A549 (cell line): Measurements from ENCODE around the gene ATP13A4.

Source experiments
- EP300 ChIP-seq, 2 experiments: fragments of >200 bp; sonication (Bioruptor Twin); formaldehyde crosslinking; IDR thresholded peaks; 2 replicates in 1 of 2; 3 replicates in 1 of 2; pipeline ENCODE4 v1.6.1; 2016 to 2017
- RFX5 ChIP-seq: fragments of 450-650 bp; IDR thresholded peaks from 2 replicates; pipeline ENCODE4 v1.7.1; 2014; ENCODE audit warnings: antibody characterized with exemption, mild to moderate bottlenecking, moderate library complexity
- ZFP36 ChIP-seq: fragments of 450-650 bp; IDR thresholded peaks from 2 replicates; pipeline ENCODE4 v1.6.1; 2014; ENCODE audit warnings: borderline replicate concordance; ENCODE audit not compliant: partially characterized antibody
- TF ChIP-seq, protein P1 (sequence below): fragments of >200 bp; sonication (Bioruptor Twin); formaldehyde crosslinking; IDR thresholded peaks from 3 replicates; pipeline ENCODE4 v1.5.1; 2016

DNA sequence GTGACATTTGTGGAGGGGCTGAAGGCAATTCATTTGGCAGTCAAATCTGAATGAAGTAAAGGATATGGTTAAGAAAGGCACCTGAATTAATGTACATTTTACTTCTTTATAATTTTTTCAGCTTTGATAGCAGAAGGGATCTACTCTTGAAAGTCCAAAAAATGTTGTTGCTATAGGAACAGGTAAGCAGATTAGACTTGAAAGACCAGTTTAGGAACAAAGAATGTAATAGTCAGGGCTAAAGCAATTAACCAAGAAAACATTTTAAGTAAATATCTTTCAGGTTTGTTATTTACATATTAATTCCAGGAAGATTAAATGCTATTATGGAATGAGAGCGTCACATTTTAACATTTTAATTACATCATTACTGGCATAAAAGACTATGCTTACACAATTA is 1.1 kb downstream of the ATP13A4 start:
- no peak for TF ChIP-seq RFX5
- TF ChIP-seq ZFP36 = no peak
- TF ChIP-seq EP300 (IDR thresholded peaks at IDR 0.05) = no peak
- TF ChIP-seq, protein P1, sequence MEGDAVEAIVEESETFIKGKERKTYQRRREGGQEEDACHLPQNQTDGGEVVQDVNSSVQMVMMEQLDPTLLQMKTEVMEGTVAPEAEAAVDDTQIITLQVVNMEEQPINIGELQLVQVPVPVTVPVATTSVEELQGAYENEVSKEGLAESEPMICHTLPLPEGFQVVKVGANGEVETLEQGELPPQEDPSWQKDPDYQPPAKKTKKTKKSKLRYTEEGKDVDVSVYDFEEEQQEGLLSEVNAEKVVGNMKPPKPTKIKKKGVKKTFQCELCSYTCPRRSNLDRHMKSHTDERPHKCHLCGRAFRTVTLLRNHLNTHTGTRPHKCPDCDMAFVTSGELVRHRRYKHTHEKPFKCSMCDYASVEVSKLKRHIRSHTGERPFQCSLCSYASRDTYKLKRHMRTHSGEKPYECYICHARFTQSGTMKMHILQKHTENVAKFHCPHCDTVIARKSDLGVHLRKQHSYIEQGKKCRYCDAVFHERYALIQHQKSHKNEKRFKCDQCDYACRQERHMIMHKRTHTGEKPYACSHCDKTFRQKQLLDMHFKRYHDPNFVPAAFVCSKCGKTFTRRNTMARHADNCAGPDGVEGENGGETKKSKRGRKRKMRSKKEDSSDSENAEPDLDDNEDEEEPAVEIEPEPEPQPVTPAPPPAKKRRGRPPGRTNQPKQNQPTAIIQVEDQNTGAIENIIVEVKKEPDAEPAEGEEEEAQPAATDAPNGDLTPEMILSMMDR = no peak
